Lower lobe of right lung (tissue), 2 donors: ENCODE measurements around the gene DCHS2. TPM values are rescaled to one million over a fixed set of nuclear protein-coding genes. Genes with fewer than 3 reads are reported as not detected.

Experiments used
- ATAC-seq, 2 donors: fragments of 200-7000 bp; cut with Tn5 transposase; one replicate each; pipeline ENCODE4 v1.9.1; 2020 to 2022; ENCODE audit warnings: mild to moderate bottlenecking in 2 of 2, moderate library complexity in 2 of 2
- DNase-seq: peaks from one replicate; pipeline ENCODE4 v3.0.0-alpha.2; 2020
- H3K27ac ChIP-seq: fragments of 200-600 bp; one replicate; pipeline ENCODE4 v1.8.0; 2022
- H3K27me3 ChIP-seq: fragments of 200-600 bp; one replicate; pipeline ENCODE4 v1.8.0; 2022; ENCODE audit warnings: low read depth
- H3K36me3 ChIP-seq: fragments of 200-600 bp; one replicate; pipeline ENCODE4 v1.8.0; 2022; ENCODE audit warnings: mild to moderate bottlenecking
- H3K4me1 ChIP-seq: fragments of 200-600 bp; one replicate; pipeline ENCODE4 v1.8.0; 2022
- H3K4me3 ChIP-seq: fragments of 200-600 bp; one replicate; pipeline ENCODE4 v1.8.0; 2022; ENCODE audit warnings: mild to moderate bottlenecking
- H3K9me3 ChIP-seq: fragments of 200-600 bp; one replicate; pipeline ENCODE4 v1.8.0; 2022
- CTCF ChIP-seq: fragments of 200-600 bp; IDR thresholded peaks from one replicate; pipeline ENCODE4 v1.8.0; 2022; ENCODE audit warnings: antibody characterized with exemption, mild to moderate bottlenecking
- intact Hi-C: fragments of 100-400 bp; cut with DNase I; formaldehyde crosslinking; loops from one replicate; pipeline ENCODE4 v1.11.0; 2022
- total RNA-seq: library from RNA; stranded (reverse); fragmentation: NEBNext Ultra II Directional; extraction: Animal tissue kit (Norgen Biotek cat#: 25700); gene quantifications from one replicate; pipeline ENCODE4 v1.2.1, GENCODE V29; 2021
- donor health status: DM: no; HTN: yes; CAD: no; lungs with severe emphysema.

DCHS2 gene
- total RNA-seq, 1 donor from 2014 or later: 0.53 TPM

- no peak for ATAC-seq
- Histone ChIP-seq H3K4me1 (no peaks in the 10 kb centered on the region), H3K27me3 (no peaks in the 10 kb centered on the region), H3K36me3 (no peaks in the 10 kb centered on the region), H3K9me3 (no peaks in the 10 kb centered on the region), H3K4me3 (no peak overlapping the region), H3K27ac (no peak overlapping the region)
- no peak for DNase-seq
- TF ChIP-seq CTCF: no peak
- intact Hi-C loops: no loop called here
Observed at GRCh38 chr4:154441982-154442381, 49.6 kb downstream of the DCHS2 start.

GRCh38 chr4:154441124-154441523 is 50.5 kb downstream of the DCHS2 start:
- ATAC-seq: no peak
- intact Hi-C loops: no loop called here

GRCh38 chr4:154439224-154439623 is 52.4 kb downstream of the DCHS2 start:
- Histone ChIP-seq H3K4me1 (no peaks in the 10 kb centered on the region), H3K27ac (no peak overlapping the region), H3K27me3 (no peaks in the 10 kb centered on the region), H3K4me3 (no peak overlapping the region), H3K36me3 (no peaks in the 10 kb centered on the region), H3K9me3 (no peaks in the 10 kb centered on the region)
- DNase-seq (no peak), ATAC-seq (no peak)
- no peak for TF ChIP-seq CTCF
- intact Hi-C loops: no loop called here

More at GRCh38 chr4:154441124-154441523, 50.5 kb downstream of the DCHS2 start:
- H3K27me3 ChIP-seq: no peaks in the 10 kb centered on the region
- no peaks in the 10 kb centered on the region for H3K9me3 ChIP-seq
- DNase-seq: no peak
- H3K4me1 ChIP-seq: no peaks in the 10 kb centered on the region
- TF ChIP-seq CTCF: no peak
- no peaks in the 10 kb centered on the region for H3K36me3 ChIP-seq
- no peak overlapping the region for H3K4me3 ChIP-seq
- H3K27ac ChIP-seq: no peak overlapping the region

- no peaks in the 10 kb centered on the region for H3K27me3 ChIP-seq
- no peak for ATAC-seq
- DNase-seq: no peak
- TF ChIP-seq CTCF: no peak
- intact Hi-C loops: no loop called here
- no peak overlapping the region for H3K4me3 ChIP-seq
- no peaks in the 10 kb centered on the region for H3K9me3 ChIP-seq
- no peaks in the 10 kb centered on the region for H3K36me3 ChIP-seq
- no peaks in the 10 kb centered on the region for H3K4me1 ChIP-seq
- H3K27ac ChIP-seq: no peak overlapping the region
Observed at GRCh38 chr4:154435895-154436294, 55.7 kb downstream of the DCHS2 start.

GRCh38 chr4:154433543-154433942 is 58.1 kb downstream of the DCHS2 start:
- no peak for ATAC-seq
- no peaks in the 10 kb centered on the region for H3K4me1 ChIP-seq

More at GRCh38 chr4:154433543-154433942, 58.1 kb downstream of the DCHS2 start:
- H3K36me3 ChIP-seq: no peaks in the 10 kb centered on the region
- no peak overlapping the region for H3K27ac ChIP-seq
- H3K4me3 ChIP-seq: no peak overlapping the region
- H3K9me3 ChIP-seq: no peaks in the 10 kb centered on the region
- DNase-seq: no peak
- no peak for TF ChIP-seq CTCF
- H3K27me3 ChIP-seq: no peaks in the 10 kb centered on the region
- intact Hi-C loops: no loop called here
